K562 (cell line): ENCODE results near the gene PIK3C2B. TPM values are rescaled to one million over a fixed set of nuclear protein-coding genes. Genes with fewer than 3 reads are reported as not detected.

Experiments
- CXXC5 ChIP-seq: fragments of 250-450 bp; sonication (Bioruptor Pico); IDR thresholded peaks from 2 replicates; pipeline ENCODE4 v1.8.0; 2022; ENCODE audit warnings: inconsistent platforms, mild to moderate bottlenecking, moderate library complexity
- E2F6 ChIP-seq, 2 experiments: IDR thresholded peaks; 2 replicates each; pipeline ENCODE4 v1.6.1; 2011; ENCODE audit warnings: borderline replicate concordance in 1 of 2, control low read depth in 1 of 2, low read depth in 1 of 2, low read length in 1 of 2, mild to moderate bottlenecking in 1 of 2, mixed read lengths in 1 of 2, moderate library complexity in 1 of 2; ENCODE audit not compliant: insufficient read depth in 1 of 2, insufficient read length in 1 of 2, poor library complexity in 1 of 2, severe bottlenecking in 1 of 2; ENCODE audit errors: extremely low read depth in 1 of 2
- GTF2F1 ChIP-seq: IDR thresholded peaks from 2 replicates; pipeline ENCODE4 v1.6.1; 2011; ENCODE audit warnings: low read depth, low read length, improper control_type of control experiment
- HES1 ChIP-seq: fragments of 450-650 bp; IDR thresholded peaks from 2 replicates; pipeline ENCODE4 v1.6.1; 2016; ENCODE audit warnings: low read depth, mild to moderate bottlenecking, moderate library complexity
- HMGXB4 ChIP-seq: sonication (generic); formaldehyde crosslinking; IDR thresholded peaks from 2 replicates; pipeline ENCODE4 v1.8.1; 2023; ENCODE audit warnings: mild to moderate bottlenecking, missing genetic modification reagents
- NCOA4 ChIP-seq: fragments of 450-650 bp; IDR thresholded peaks from 2 replicates; pipeline ENCODE4 v1.6.1; 2018; ENCODE audit warnings: mild to moderate bottlenecking; ENCODE audit not compliant: partially characterized antibody
- PTRF ChIP-seq: fragments of 450-650 bp; IDR thresholded peaks from 2 replicates; pipeline ENCODE4 v1.6.1; 2016; ENCODE audit warnings: mild to moderate bottlenecking, missing genetic modification characterization, missing compliant biosample characterization
- PTTG1 ChIP-seq: fragments of 450-650 bp; IDR thresholded peaks from 2 replicates; pipeline ENCODE4 v1.6.1; 2016; ENCODE audit warnings: low read depth, mild to moderate bottlenecking, missing genetic modification characterization, missing compliant biosample characterization
- RHOXF2B ChIP-seq: fragments of 250-450 bp; sonication (Bioruptor Pico); conservative IDR thresholded peaks from 2 replicates; pipeline ENCODE4 v1.5.1; 2021
- SNIP1 ChIP-seq: fragments of 450-650 bp; IDR thresholded peaks from 2 replicates; pipeline ENCODE4 v1.7.1; 2017; ENCODE audit warnings: low read depth, mild to moderate bottlenecking
- THAP7 ChIP-seq: fragments of 250-450 bp; sonication (Bioruptor Pico); IDR thresholded peaks from 2 replicates; pipeline ENCODE4 v1.5.0; 2021
- TRIM25 ChIP-seq: fragments of 450-650 bp; IDR thresholded peaks from 2 replicates; pipeline ENCODE4 v1.7.0; 2016; ENCODE audit warnings: borderline replicate concordance
- ZC3H8 ChIP-seq: fragments of 450-650 bp; IDR thresholded peaks from 2 replicates; pipeline ENCODE4 v1.6.1; 2017
- ZFPM2 ChIP-seq: fragments of 250-450 bp; sonication (Bioruptor Pico); IDR thresholded peaks from 2 replicates; pipeline ENCODE4 v1.5.1; 2022; ENCODE audit warnings: mild to moderate bottlenecking
- ZNF184 ChIP-seq: sonication (generic); formaldehyde crosslinking; IDR thresholded peaks from 2 replicates; pipeline ENCODE4 v1.5.0; 2020; ENCODE audit warnings: missing genetic modification reagents
- ZNF324 ChIP-seq: fragments of 250-450 bp; sonication (Bioruptor Pico); IDR thresholded peaks from 2 replicates; pipeline ENCODE4 v1.4.0; 2020; ENCODE audit warnings: mild to moderate bottlenecking
- ZNF584 ChIP-seq: fragments of 200-800 bp; sonication (Bioruptor generic); IDR thresholded peaks from 2 replicates; pipeline ENCODE4 v1.6.1; 2016; ENCODE audit warnings: low read depth, mild to moderate bottlenecking, missing genetic modification characterization, missing compliant biosample characterization
- ZNF76 ChIP-seq: fragments of 250-450 bp; sonication (Bioruptor Pico); IDR thresholded peaks from 2 replicates; pipeline ENCODE4 v1.4.0; 2020; ENCODE audit warnings: mild to moderate bottlenecking, moderate library complexity, borderline replicate concordance
- ZNF764 ChIP-seq: fragments of 250-450 bp; sonication (Bioruptor Pico); IDR thresholded peaks from 2 replicates; pipeline ENCODE4 v1.4.0; 2020; ENCODE audit warnings: low read depth, mild to moderate bottlenecking, moderate library complexity
- ZNF77 ChIP-seq: fragments of 250-450 bp; sonication (Bioruptor Pico); IDR thresholded peaks from 2 replicates; pipeline ENCODE4 v1.5.0; 2020
- ZSCAN29 ChIP-seq: fragments of 450-650 bp; IDR thresholded peaks from 2 replicates; pipeline ENCODE4 v1.6.1; 2017
- polyA plus RNA-seq, 8 experiments: library from polyadenylated mRNA; depleted of rRNA in 4 of 8; stranded (reverse) in 5 of 8; unstranded in 3 of 8; fragments of >200 nt; fragmentation: Nextera tagmentation in 2 of 8; fragmentation: Illumina TruSeq in 1 of 8; extraction: Ambion mirVana in 2 of 8; extraction: Trizol in 1 of 8; gene quantifications; 2 replicates each; pipeline versions ENCODE4 v1.2.1 to v1.2.3, GENCODE V29; 2011 to 2014; ENCODE audit warnings: inconsistent platforms in 1 of 8, missing spikeins in 1 of 8
- total RNA-seq, 7 experiments: library from RNA; depleted of rRNA in 6 of 7; stranded (reverse); fragments of >200 nt in 6 of 7; fragmentation: Illumina TruSeq in 2 of 7; extraction: Trizol in 2 of 7; gene quantifications; 2 replicates each; pipeline versions ENCODE4 v1.2.1 to v1.2.3, GENCODE V29; 2011 to 2021; ENCODE audit warnings: low replicate concordance in 1 of 7
- TF ChIP-seq, protein P1 (sequence below): fragments of 250-450 bp; sonication (Bioruptor Pico); IDR thresholded peaks from 2 replicates; pipeline ENCODE4 v1.8.0; 2021; ENCODE audit warnings: borderline replicate concordance, mild to moderate bottlenecking, moderate library complexity; ENCODE audit not compliant: poor library complexity, severe bottlenecking

PIK3C2B gene
- total and polyA plus RNA-seq, 9 of the 15 experiments (the other 6 are each of a cell fraction or from before 2014, with no cell fraction given), result 0.10 to 2.9 (median 0.72) TPM

GRCh38 chr1:204465546-204466415 is 28.8 kb downstream of the PIK3C2B start (continued):
- no peak for TF ChIP-seq GTF2F1
- TF ChIP-seq ZNF184 (CRISPR knock-in tag), result no peak
- no peak for TF ChIP-seq ZNF764 (CRISPR knock-in tag)
- TF ChIP-seq SNIP1, result no peak
- no peak; the same call in 1 of the 2 replicates for TF ChIP-seq ZNF76
- no peak for TF ChIP-seq PTTG1
- no peak for TF ChIP-seq THAP7 (CRISPR knock-in tag)
- peak; percentile 69 for TF ChIP-seq CXXC5
- no peak for TF ChIP-seq NCOA4
- no peak for TF ChIP-seq PTRF (tag)
- no peak for TF ChIP-seq TRIM25
- TF ChIP-seq ZNF324 (CRISPR knock-in tag), result no peak
- peak; percentile 7 to 45 for TF ChIP-seq E2F6 (IDR thresholded peaks at IDR 0.05; ENCODE audit: borderline replicate concordance in 1 of 2, extremely low read depth in 1 of 2, insufficient read depth in 1 of 2, insufficient read length in 1 of 2, low read depth in 1 of 2, low read length in 1 of 2, poor library complexity in 1 of 2, severe bottlenecking in 1 of 2)
- TF ChIP-seq HES1, result no peak
- TF ChIP-seq, protein P1, sequence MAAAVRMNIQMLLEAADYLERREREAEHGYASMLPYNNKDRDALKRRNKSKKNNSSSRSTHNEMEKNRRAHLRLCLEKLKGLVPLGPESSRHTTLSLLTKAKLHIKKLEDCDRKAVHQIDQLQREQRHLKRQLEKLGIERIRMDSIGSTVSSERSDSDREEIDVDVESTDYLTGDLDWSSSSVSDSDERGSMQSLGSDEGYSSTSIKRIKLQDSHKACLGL (CRISPR knock-in tag), result no peak
- TF ChIP-seq ZNF77 (CRISPR knock-in tag), result no peak
- TF ChIP-seq RHOXF2B (CRISPR knock-in tag), result no peak
- no peak for TF ChIP-seq ZC3H8
- no peak for TF ChIP-seq ZSCAN29
- TF ChIP-seq HMGXB4 (CRISPR knock-in tag), result no peak
- no peak for TF ChIP-seq ZFPM2 (CRISPR knock-in tag)
- peak; percentile 80; the same call in 1 of the 2 replicates for TF ChIP-seq ZNF584 (CRISPR knock-in tag)
